AG04449 (cell line): ENCODE data around the gene CNTN4.

ENCODE experiments used
- CTCF ChIA-PET: fragments of 350-600 bp; formaldehyde crosslinking; extraction: SDS; loops from one replicate; lab custom pipeline; 2021; ENCODE audit warnings: antibody characterized with exemption; lab: Yijun Ruan, JAX
- POLR2A ChIA-PET: fragments of 400-600, 350-600 bp; formaldehyde crosslinking; extraction: SDS; loops from one replicate; lab custom pipeline; 2020; ENCODE audit warnings: antibody characterized with exemption, inconsistent platforms; lab: Yijun Ruan, JAX
- DNase-seq: peaks from one replicate; pipeline ENCODE4 v3.0.0-alpha.2; 2010; ENCODE audit warnings: low read depth, low spot score
- H3K4me3 ChIP-seq: 2 replicates; pipeline ENCODE4 v1.5.1; 2011; ENCODE audit warnings: low read depth, mild to moderate bottlenecking, control low read depth, low read length
- CTCF ChIP-seq: IDR thresholded peaks from one replicate; pipeline ENCODE4 v1.5.1; 2011; ENCODE audit warnings: mild to moderate bottlenecking, moderate library complexity, low read length, control low read depth, inconsistent platforms; ENCODE audit not compliant: insufficient read depth; ENCODE audit errors: missing control alignments

The CNTN4 gene

GRCh38 chr3:2823437-2824211 lies 725.0 kb downstream of the CNTN4 start:
- DNase-seq: no peak
- no peak overlapping the region for H3K4me3 ChIP-seq
- ChIA-PET POLR2A (no interaction called here), CTCF (no interaction called here)
- no peak for TF ChIP-seq CTCF

- ChIA-PET POLR2A (no interaction called here), CTCF (no interaction called here)
- no peak for TF ChIP-seq CTCF
Observed at GRCh38 chr3:2826036-2826435, 727.4 kb downstream of the CNTN4 start.

GRCh38 chr3:2826453-2826852 lies 727.8 kb downstream of the CNTN4 start:
- TF ChIP-seq CTCF: no peak
- ChIA-PET CTCF (no interaction called here), POLR2A (no interaction called here)
- no peak overlapping the region for H3K4me3 ChIP-seq
- no peak for DNase-seq

More at GRCh38 chr3:2826036-2826435, 727.4 kb downstream of the CNTN4 start:
- DNase-seq: no peak
- H3K4me3 ChIP-seq: no peak overlapping the region

GRCh38 chr3:2837239-2837638 lies 738.6 kb downstream of the CNTN4 start:
- no peak for DNase-seq
- no peak overlapping the region for H3K4me3 ChIP-seq
- POLR2A ChIA-PET: no interaction called here
- CTCF ChIA-PET: no interaction called here
- TF ChIP-seq CTCF: no peak

- H3K4me3 ChIP-seq: no peak overlapping the region
- no peak for TF ChIP-seq CTCF
- ChIA-PET CTCF (no interaction called here), POLR2A (no interaction called here)
- no peak for DNase-seq
Observed at GRCh38 chr3:2837910-2838309, 739.2 kb downstream of the CNTN4 start.

GRCh38 chr3:2838546-2839157 lies 740.0 kb downstream of the CNTN4 start:
- TF ChIP-seq CTCF: no peak
- H3K4me3 ChIP-seq: no peak overlapping the region
- ChIA-PET POLR2A (no interaction called here), CTCF (no interaction called here)
- no peak for DNase-seq
